H1 (cell line): Measurements from ENCODE around the gene CAPN9. TPM values are rescaled to one million over a fixed set of nuclear protein-coding genes. Genes with fewer than 3 reads are reported as not detected.
A peak's percentile ranks its signal among the peaks of the same experiment; 100 is the strongest.

Source experiments
- CTCF ChIA-PET: fragments of 300-600 bp; sonication (Branson Sonifier 250); formaldehyde crosslinking; loops from one replicate; lab custom pipeline; 2021; ENCODE audit not compliant: partially characterized antibody; lab: Charles Lee
- POLR2A ChIA-PET: fragments of 300-600 bp; sonication (Branson Sonifier 250); formaldehyde crosslinking; loops from one replicate; lab custom pipeline; 2021; ENCODE audit warnings: inconsistent platforms; ENCODE audit not compliant: partially characterized antibody; lab: Charles Lee
- DNase-seq, 2 experiments: peaks; one replicate each; pipeline versions ENCODE4 v3.0.0 to v3.0.0-alpha.2; 2010 to 2022; ENCODE audit warnings: low spot score in 2 of 2, low read depth in 1 of 2, mixed read lengths in 1 of 2
- FAIRE-seq: peaks from 2 replicates; lab custom pipeline; 2011; peaks lifted over from hg19 to GRCh38; lab: Jason Lieb, UNC
- H2AFZ ChIP-seq: 2 replicates; pipeline ENCODE4 v1.8.1; 2012; ENCODE audit warnings: low read length, inconsistent platforms
- H2AK5ac ChIP-seq: 2 replicates; pipeline ENCODE4 v1.6.1; 2013; ENCODE audit warnings: low read depth, low read length
- H2BK120ac ChIP-seq: replicated peaks from 2 replicates; pipeline ENCODE3; 2013; ENCODE audit warnings: low read depth, low read length, inconsistent platforms
- H2BK12ac ChIP-seq: 2 replicates; pipeline ENCODE4 v1.6.1; 2013; ENCODE audit warnings: low read depth, low read length
- H2BK15ac ChIP-seq: 2 replicates; pipeline ENCODE4 v1.6.1; 2013; ENCODE audit warnings: low read length
- H2BK20ac ChIP-seq: 2 replicates; pipeline ENCODE4 v1.6.1; 2013; ENCODE audit warnings: low read length
- H2BK5ac ChIP-seq: 2 replicates; pipeline ENCODE4 v1.6.1; 2013; ENCODE audit warnings: low read depth, low read length
- H3K14ac ChIP-seq: 2 replicates; pipeline ENCODE4 v1.6.1; 2013; ENCODE audit warnings: inconsistent platforms; ENCODE audit not compliant: insufficient read length
- H3K18ac ChIP-seq: 2 replicates; pipeline ENCODE4 v1.6.1; 2013; ENCODE audit warnings: low read length; ENCODE audit errors: extremely low read depth
- H3K23ac ChIP-seq: 2 replicates; pipeline ENCODE4 v1.6.1; 2013; ENCODE audit warnings: inconsistent platforms; ENCODE audit not compliant: insufficient read length
- H3K23me2 ChIP-seq: 2 replicates; pipeline ENCODE4 v1.6.1; 2013; ENCODE audit warnings: low read depth, low read length
- H3K27ac ChIP-seq: 2 replicates; pipeline ENCODE4 v1.6.1; 2011; ENCODE audit warnings: low read depth, low read length, inconsistent platforms
- H3K27me3 ChIP-seq, 4 experiments: replicated peaks in 1 of 4; 1 replicate in 1 of 4; 2 replicates in 3 of 4; pipeline versions ENCODE4 v1.6.1 to v1.8.1; 2011 to 2013; ENCODE audit warnings: low read length in 3 of 4, mild to moderate bottlenecking in 3 of 4, inconsistent platforms in 2 of 4, mixed read lengths in 2 of 4, moderate library complexity in 1 of 4; ENCODE audit not compliant: control insufficient read depth in 3 of 4, insufficient read depth in 3 of 4; ENCODE audit errors: extremely low read depth in 1 of 4
- H3K36me3 ChIP-seq, 4 experiments: 2 replicates each; pipeline versions ENCODE4 v1.6.1 to v1.8.1; 2011 to 2013; ENCODE audit warnings: mild to moderate bottlenecking in 4 of 4, low read length in 3 of 4, moderate library complexity in 2 of 4, control low read depth in 1 of 4, inconsistent platforms in 1 of 4; ENCODE audit not compliant: insufficient read depth in 4 of 4, control insufficient read depth in 2 of 4
- H3K4ac ChIP-seq: replicated peaks from 2 replicates; pipeline ENCODE3; 2013; ENCODE audit warnings: low read length, low read depth, mixed read lengths, inconsistent platforms; ENCODE audit not compliant: insufficient read length
- H3K4me1 ChIP-seq, 4 experiments: replicated peaks in 1 of 4; 1 replicate in 1 of 4; 2 replicates in 3 of 4; pipeline versions ENCODE4 v1.6.1 to v1.8.1; 2011 to 2013; ENCODE audit warnings: low read length in 3 of 4, inconsistent platforms in 2 of 4, mixed read lengths in 1 of 4; ENCODE audit not compliant: insufficient read depth in 4 of 4, control insufficient read depth in 3 of 4
- H3K4me2 ChIP-seq, 2 experiments: 2 replicates each; pipeline versions ENCODE4 v1.6.1 to v1.8.1; 2011 to 2013; ENCODE audit warnings: low read depth in 2 of 2, low read length in 2 of 2, control low read depth in 1 of 2, inconsistent platforms in 1 of 2, mild to moderate bottlenecking in 1 of 2; ENCODE audit not compliant: insufficient read depth in 1 of 2
- H3K4me3 ChIP-seq, 4 experiments: fragments of 200-600, 300-600 bp in 1 of 4; sonication (generic), shearing (Covaris generic), sonication (Bioruptor Twin) in 1 of 4; 2 replicates each; pipeline versions ENCODE4 v1.5.1 to v1.8.1; 2011 to 2016; ENCODE audit warnings: low read length in 4 of 4, low read depth in 3 of 4, control low read depth in 2 of 4, inconsistent platforms in 2 of 4, mild to moderate bottlenecking in 2 of 4, mixed read lengths in 1 of 4, moderate library complexity in 1 of 4; ENCODE audit not compliant: insufficient read depth in 2 of 4; ENCODE audit errors: extremely low read depth in 1 of 4
- H3K56ac ChIP-seq: replicated peaks from 2 replicates; pipeline ENCODE3; 2013; ENCODE audit warnings: low read depth, mild to moderate bottlenecking, mixed read lengths, low read length, inconsistent platforms; ENCODE audit not compliant: insufficient read length
- H3K79me1 ChIP-seq: 2 replicates; pipeline ENCODE4 v1.6.1; 2013; ENCODE audit warnings: low read depth, low read length, control low read depth
- H3K79me2 ChIP-seq, 2 experiments: 2 replicates each; pipeline versions ENCODE4 v1.6.1 to v1.8.1; 2012 to 2013; ENCODE audit warnings: low read length in 2 of 2, mild to moderate bottlenecking in 2 of 2, inconsistent platforms in 1 of 2; ENCODE audit not compliant: insufficient read depth in 2 of 2, control insufficient read depth in 1 of 2
- H3K9ac ChIP-seq, 4 experiments: replicated peaks in 1 of 4; 1 replicate in 1 of 4; 2 replicates in 3 of 4; pipeline versions ENCODE4 v1.6.1 to v1.8.1; 2011 to 2013; ENCODE audit warnings: low read depth in 3 of 4, low read length in 3 of 4, control low read depth in 2 of 4, mild to moderate bottlenecking in 2 of 4, moderate library complexity in 2 of 4, inconsistent platforms in 1 of 4; ENCODE audit errors: extremely low read depth in 1 of 4
- H3K9me3 ChIP-seq, 2 experiments: 2 replicates each; pipeline versions ENCODE4 v1.6.1 to v1.8.1; 2012 to 2013; ENCODE audit warnings: mild to moderate bottlenecking in 2 of 2, moderate library complexity in 2 of 2, control low read depth in 1 of 2, inconsistent platforms in 1 of 2, low read depth in 1 of 2, low read length in 1 of 2, mixed read lengths in 1 of 2; ENCODE audit not compliant: insufficient read depth in 2 of 2
- H4K20me1 ChIP-seq, 2 experiments: replicated peaks in 1 of 2; 2 replicates each; pipeline versions ENCODE3 to v1.8.1; 2011 to 2013; ENCODE audit warnings: inconsistent platforms in 2 of 2, low read length in 2 of 2, mild to moderate bottlenecking in 1 of 2; ENCODE audit not compliant: insufficient read depth in 2 of 2, control insufficient read depth in 1 of 2
- H4K5ac ChIP-seq: 2 replicates; pipeline ENCODE4 v1.6.1; 2013; ENCODE audit warnings: low read length, low read depth, mixed read lengths, inconsistent platforms; ENCODE audit not compliant: insufficient read length
- H4K8ac ChIP-seq: 2 replicates; pipeline ENCODE4 v1.8.0; 2013; ENCODE audit warnings: mild to moderate bottlenecking, moderate library complexity, low read length, inconsistent platforms; ENCODE audit not compliant: insufficient read depth; ENCODE audit errors: extremely low read depth
- H4K91ac ChIP-seq: replicated peaks from 2 replicates; pipeline ENCODE3; 2013; ENCODE audit warnings: low read length, mixed read lengths, inconsistent platforms; ENCODE audit not compliant: insufficient read length
- ATF3 ChIP-seq: IDR thresholded peaks from 2 replicates; pipeline ENCODE4 v1.6.1; 2011; ENCODE audit warnings: low read depth, mild to moderate bottlenecking, low read length; ENCODE audit not compliant: insufficient read depth
- EP300 ChIP-seq, 2 experiments: IDR thresholded peaks; 1 replicate in 1 of 2; 2 replicates in 1 of 2; pipeline ENCODE4 v1.6.1; 2011 to 2012; ENCODE audit warnings: low read depth in 2 of 2, low read length in 2 of 2, mild to moderate bottlenecking in 2 of 2, borderline replicate concordance in 1 of 2, inconsistent platforms in 1 of 2, moderate library complexity in 1 of 2
- KDM4A ChIP-seq: IDR thresholded peaks from one replicate; pipeline ENCODE4 v1.7.1; 2012; ENCODE audit warnings: low read depth, mild to moderate bottlenecking, moderate library complexity, low read length, inconsistent platforms; ENCODE audit not compliant: severe bottlenecking
- KDM5A ChIP-seq: fragments of 200-600 bp; IDR thresholded peaks from 2 replicates; pipeline ENCODE4 v1.7.1; 2012; ENCODE audit warnings: mild to moderate bottlenecking, low read length, inconsistent platforms, mixed read lengths
- NANOG ChIP-seq: IDR thresholded peaks from 2 replicates; pipeline ENCODE4 v1.6.1; 2011; ENCODE audit warnings: low read length, low read depth, mild to moderate bottlenecking, inconsistent platforms; ENCODE audit not compliant: insufficient read depth, poor library complexity, severe bottlenecking
- NRF1 ChIP-seq: IDR thresholded peaks from 2 replicates; pipeline ENCODE4 v1.6.1; 2011; ENCODE audit warnings: mild to moderate bottlenecking, low read depth, low read length, improper control_type of control experiment
- POLR2A ChIP-seq, 2 experiments: IDR thresholded peaks; 1 replicate in 1 of 2; 2 replicates in 1 of 2; pipeline ENCODE4 v1.6.1; 2011; ENCODE audit warnings: low read depth in 2 of 2, low read length in 2 of 2, mild to moderate bottlenecking in 2 of 2; ENCODE audit errors: control extremely low read depth in 1 of 2
- POU5F1 ChIP-seq: IDR thresholded peaks from 2 replicates; pipeline ENCODE4 v1.6.1; 2011; ENCODE audit warnings: low read depth, mild to moderate bottlenecking, low read length, moderate library complexity
- RFX5 ChIP-seq: IDR thresholded peaks from 2 replicates; pipeline ENCODE4 v1.6.1; 2011; ENCODE audit warnings: low read depth, low read length, improper control_type of control experiment, borderline replicate concordance
- SIX5 ChIP-seq: IDR thresholded peaks from 2 replicates; pipeline ENCODE4 v1.6.1; 2011; ENCODE audit warnings: mild to moderate bottlenecking, low read depth, low read length
- SP1 ChIP-seq: IDR thresholded peaks from 2 replicates; pipeline ENCODE4 v1.6.1; 2011; ENCODE audit warnings: low read depth, low read length
- ZNF274 ChIP-seq: IDR thresholded peaks from 2 replicates; pipeline ENCODE4 v1.7.0; 2012; ENCODE audit warnings: low read length, borderline replicate concordance; ENCODE audit errors: extremely low read depth
- WGBS, 2 experiments: shearing (Covaris generic) in 1 of 2; methylation state at CpG; one replicate each; pipeline versions ENCODE4 v1.1.6 to v1.1.7; 2013 to 2015; ENCODE audit warnings: low lambda C conversion rate in 2 of 2, mixed read lengths in 2 of 2, inconsistent platforms in 1 of 2, low coverage in 1 of 2, missing lambda C conversion rate in 1 of 2; ENCODE audit not compliant: insufficient replicate concordance in 2 of 2, insufficient coverage in 1 of 2, insufficient read length in 1 of 2; ENCODE audit errors: extremely low coverage in 1 of 2, missing lambda C conversion rate in 1 of 2; 5-methylcytosine and 5-hydroxymethylcytosine counted together
- polyA plus RNA-seq, 7 experiments: library from polyadenylated mRNA; depleted of rRNA in 3 of 7; stranded (reverse) in 5 of 7; unstranded in 2 of 7; fragments of >200 nt in 5 of 7; fragments of 200-250 nt in 2 of 7; gene quantifications; 1 replicate in 5 of 7; 2 replicates in 1 of 7; 4 replicates in 1 of 7; pipeline versions ENCODE4 v1.2.1 to v1.2.3, GENCODE V29; 2011 to 2013; ENCODE audit warnings: missing spikeins in 2 of 7, mixed read lengths in 2 of 7
- total RNA-seq: library from RNA; stranded (reverse); fragmentation: NEBNext Ultra II Directional; extraction: Animal tissue kit (Norgen Biotek cat#: 25700); gene quantifications from 2 replicates; pipeline ENCODE4 v1.2.1, GENCODE V29; 2021

CAPN9 gene
- total and polyA plus RNA-seq, 2 of the 8 experiments (the other 6 are each of a cell fraction or from before 2014, with no cell fraction given) = 0.22 to 0.76 TPM

GRCh38 chr1:230708631-230709580 lies 38.3 kb upstream of the CAPN9 start:
- Histone ChIP-seq H2BK15ac (0 out of 2 replicates have a peak overlapping the region, but pooled peaks have one; percentile 8), H2BK12ac (no peak overlapping the region), H4K5ac (no peak overlapping the region), H3K27me3 (no peaks in the 10 kb centered on the region), H3K4me2 (no peak overlapping the region), H2AFZ (no peak overlapping the region), H3K4ac (no peak overlapping the region), H3K36me3 (no peaks in the 10 kb centered on the region), H2BK120ac (no peak overlapping the region), H2AK5ac (no peak overlapping the region), H3K23me2 (no peaks in the 10 kb centered on the region), H4K20me1 (no peaks in the 10 kb centered on the region), H2BK5ac (no peak overlapping the region), H3K56ac (no peak overlapping the region), H3K14ac (no peak overlapping the region), H3K18ac (no peak overlapping the region), H3K27ac (no peak overlapping the region), H3K4me3 (no peak overlapping the region), H3K9ac (no peak overlapping the region), H3K23ac (no peak overlapping the region), H3K79me1 (no peaks in the 10 kb centered on the region), H4K91ac (no peak overlapping the region), H3K79me2 (no peaks in the 10 kb centered on the region), H3K9me3 (no peaks in the 10 kb centered on the region), H3K4me1 (peaks cover 0 to 5% (median 2%) of the 10 kb centered on the region in 4 experiments; a peak in 4 of 7 replicates), H4K8ac (no peak overlapping the region), H2BK20ac (no peak overlapping the region)
- ChIA-PET POLR2A (no interaction called here), CTCF (no interaction called here)
- DNase-seq = no peak
- WGBS, 2 experiments = 89% methylated on average over 16 of the region's 16 CpGs; no CpG with 5 or more reads in 1 of the 2 experiments
- no peak for FAIRE-seq
- TF ChIP-seq SIX5 = no peak
- no peak for TF ChIP-seq SP1
- no peak for TF ChIP-seq POLR2A (IDR thresholded peaks at IDR 0.05; ENCODE audit: control extremely low read depth in 1 of 2, low read depth in 2 of 2, low read length in 2 of 2)
- no peak for TF ChIP-seq KDM4A
- no peak for TF ChIP-seq NRF1
- no peak for TF ChIP-seq ZNF274
- TF ChIP-seq EP300 (IDR thresholded peaks at IDR 0.05; ENCODE audit: borderline replicate concordance in 1 of 2, low read depth in 2 of 2, low read length in 2 of 2) = no peak
- no peak for TF ChIP-seq ATF3
- TF ChIP-seq NANOG = no peak
- TF ChIP-seq POU5F1 = no peak
- no peak for TF ChIP-seq RFX5
- no peak for TF ChIP-seq KDM5A
